DLD1 (cell line): ENCODE data around the gene LHFPL2.
"Not testable (repeated sequence)": the region's sequence is repeated elsewhere in the genome, so short reads cannot be mapped to it uniquely, and the experiment has no call there.

Experiments
- in situ Hi-C: cut with HindIII; loops from 2 replicates; pipeline ENCODE4 v1.10.0; 2017; ENCODE audit warnings: low sequenced_read_pairs

The LHFPL2 gene

GRCh38 chr5:78648359-78649210 is at the start of gene LHFPL2:
TSS of gene LHFPL2 (minus strand) at chr5:78648772. CDS start at chr5:78510213, 138,559 bp downstream.
- in situ Hi-C loops: loop anchor here (25.0 kb wide), 2 partner anchors 89 to 111 kb away; no protein-coding TSS in a partner anchor

GRCh38 chr5:78696637-78697036 is 48.1 kb upstream of the LHFPL2 start:
- in situ Hi-C loops: no loop called here

GRCh38 chr5:78696052-78696451 is 47.5 kb upstream of the LHFPL2 start:
- in situ Hi-C loops: not testable (repeated sequence)

GRCh38 chr5:78693339-78693738 is 44.8 kb upstream of the LHFPL2 start:
- in situ Hi-C loops: no loop called here

- in situ Hi-C loops: no loop called here
These were observed 42.8 kb upstream of the LHFPL2 start for GRCh38 chr5:78691084-78691960.

GRCh38 chr5:78690253-78690972 is 41.8 kb upstream of the LHFPL2 start:
- in situ Hi-C loops: no loop called here

GRCh38 chr5:78689540-78690252 is 41.1 kb upstream of the LHFPL2 start:
- in situ Hi-C loops: no loop called here

GRCh38 chr5:78687514-78687913 is 38.9 kb upstream of the LHFPL2 start:
- in situ Hi-C loops: not testable (repeated sequence)

- in situ Hi-C loops: not testable (repeated sequence)
These were observed 35.3 kb upstream of the LHFPL2 start for GRCh38 chr5:78683905-78684304.

- in situ Hi-C loops: no loop called here
These were observed 31.3 kb upstream of the LHFPL2 start for GRCh38 chr5:78679905-78680304.

- in situ Hi-C loops: no loop called here
These were observed 29.5 kb upstream of the LHFPL2 start for GRCh38 chr5:78677777-78678668.

- in situ Hi-C loops: no loop called here
These were observed 27.6 kb upstream of the LHFPL2 start for GRCh38 chr5:78675956-78676730.

- in situ Hi-C loops: not testable (repeated sequence)
These were observed 25.3 kb upstream of the LHFPL2 start for GRCh38 chr5:78673827-78674226.

- in situ Hi-C loops: no loop called here
These were observed 23.6 kb upstream of the LHFPL2 start for GRCh38 chr5:78672154-78672553.

- in situ Hi-C loops: no loop called here
These were observed 23.0 kb upstream of the LHFPL2 start for GRCh38 chr5:78671609-78672008.

GRCh38 chr5:78670701-78671269 is 22.2 kb upstream of the LHFPL2 start:
- in situ Hi-C loops: no loop called here

GRCh38 chr5:78669331-78669730 is 20.8 kb upstream of the LHFPL2 start:
- in situ Hi-C loops: no loop called here

GRCh38 chr5:78667461-78668103 is 19.0 kb upstream of the LHFPL2 start:
- in situ Hi-C loops: no loop called here
